K562 (cell line): ENCODE results near the gene DLX3.

Source experiments
- EP300 ChIP-seq: IDR thresholded peaks from 2 replicates; pipeline ENCODE4 v1.6.1; 2012; ENCODE audit warnings: low read length, improper control_type of control experiment
- NFE2L1 ChIP-seq: fragments of 450-650 bp; IDR thresholded peaks from 2 replicates; pipeline ENCODE4 v1.6.1; 2016; ENCODE audit warnings: missing genetic modification characterization, low read depth, mild to moderate bottlenecking, missing compliant biosample characterization, moderate library complexity, borderline replicate concordance
- ZKSCAN1 ChIP-seq: fragments of 150-350 bp; IDR thresholded peaks from 2 replicates; pipeline ENCODE4 v1.6.1; 2016; ENCODE audit warnings: low read depth, low read length
- ZNF311 ChIP-seq: fragments of 250-450 bp; sonication (Bioruptor Pico); IDR thresholded peaks from 2 replicates; pipeline ENCODE4 v1.4.0; 2020; ENCODE audit warnings: mild to moderate bottlenecking, moderate library complexity
- TF ChIP-seq, protein P1 (sequence below): fragments of 450-650 bp; formaldehyde crosslinking; IDR thresholded peaks from 2 replicates; pipeline ENCODE4 v1.4.0; 2022; ENCODE audit warnings: mild to moderate bottlenecking, moderate library complexity

DNA sequence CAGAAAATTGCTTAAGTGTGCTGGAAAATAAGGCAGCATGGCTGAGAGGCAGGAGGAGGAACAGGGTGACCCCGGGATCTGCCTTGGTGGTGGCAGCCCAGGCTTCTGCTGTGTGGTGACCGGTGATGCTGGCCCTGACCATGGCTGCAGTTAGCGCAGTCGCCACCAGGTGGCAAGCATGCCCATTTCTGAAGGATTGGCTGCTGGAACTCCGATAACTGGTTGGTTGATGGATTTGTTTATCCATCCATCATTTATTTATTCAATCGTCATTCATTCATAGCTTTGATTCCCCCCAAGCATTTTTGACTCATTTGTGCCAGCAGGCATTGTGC lies 31.8 kb upstream of the DLX3 start:
- TF ChIP-seq ZKSCAN1 (no peak), EP300 (no peak), ZNF311 (CRISPR knock-in tag) (no peak), NFE2L1 (tag) (no peak)
- TF ChIP-seq, protein P1, sequence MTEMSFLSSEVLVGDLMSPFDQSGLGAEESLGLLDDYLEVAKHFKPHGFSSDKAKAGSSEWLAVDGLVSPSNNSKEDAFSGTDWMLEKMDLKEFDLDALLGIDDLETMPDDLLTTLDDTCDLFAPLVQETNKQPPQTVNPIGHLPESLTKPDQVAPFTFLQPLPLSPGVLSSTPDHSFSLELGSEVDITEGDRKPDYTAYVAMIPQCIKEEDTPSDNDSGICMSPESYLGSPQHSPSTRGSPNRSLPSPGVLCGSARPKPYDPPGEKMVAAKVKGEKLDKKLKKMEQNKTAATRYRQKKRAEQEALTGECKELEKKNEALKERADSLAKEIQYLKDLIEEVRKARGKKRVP (CRISPR knock-in tag) = no peak
